ENCODE results near the gene NMRK2.

Gene NMRK2

DNA sequence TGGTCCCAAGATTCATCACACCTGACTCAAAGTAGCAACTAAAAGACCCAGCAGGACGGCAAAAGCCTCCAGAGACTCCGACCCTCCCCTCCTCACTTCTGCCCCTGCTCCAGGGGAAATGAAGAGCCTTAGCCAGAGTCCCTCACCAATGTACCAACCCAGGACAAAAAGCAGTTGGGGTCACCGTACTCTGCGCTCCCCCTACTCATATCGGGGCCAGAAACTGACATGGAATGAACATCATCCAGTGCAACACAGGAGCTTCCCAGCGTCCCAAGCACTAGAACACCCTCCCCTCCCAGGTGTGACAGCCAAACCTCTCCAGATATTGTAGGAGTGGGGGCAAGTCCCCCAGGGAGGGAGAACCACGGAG lies 50.7 kb downstream of the NMRK2 start:
- TF ChIP-seq, protein P1, sequence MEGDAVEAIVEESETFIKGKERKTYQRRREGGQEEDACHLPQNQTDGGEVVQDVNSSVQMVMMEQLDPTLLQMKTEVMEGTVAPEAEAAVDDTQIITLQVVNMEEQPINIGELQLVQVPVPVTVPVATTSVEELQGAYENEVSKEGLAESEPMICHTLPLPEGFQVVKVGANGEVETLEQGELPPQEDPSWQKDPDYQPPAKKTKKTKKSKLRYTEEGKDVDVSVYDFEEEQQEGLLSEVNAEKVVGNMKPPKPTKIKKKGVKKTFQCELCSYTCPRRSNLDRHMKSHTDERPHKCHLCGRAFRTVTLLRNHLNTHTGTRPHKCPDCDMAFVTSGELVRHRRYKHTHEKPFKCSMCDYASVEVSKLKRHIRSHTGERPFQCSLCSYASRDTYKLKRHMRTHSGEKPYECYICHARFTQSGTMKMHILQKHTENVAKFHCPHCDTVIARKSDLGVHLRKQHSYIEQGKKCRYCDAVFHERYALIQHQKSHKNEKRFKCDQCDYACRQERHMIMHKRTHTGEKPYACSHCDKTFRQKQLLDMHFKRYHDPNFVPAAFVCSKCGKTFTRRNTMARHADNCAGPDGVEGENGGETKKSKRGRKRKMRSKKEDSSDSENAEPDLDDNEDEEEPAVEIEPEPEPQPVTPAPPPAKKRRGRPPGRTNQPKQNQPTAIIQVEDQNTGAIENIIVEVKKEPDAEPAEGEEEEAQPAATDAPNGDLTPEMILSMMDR (conservative IDR thresholded peaks at IDR 0.05): no peak
- no peak for TF ChIP-seq ZFX (IDR thresholded peaks at IDR 0.05)
- H3K27ac ChIP-seq: peak overlapping the region; percentile 98

DNA sequence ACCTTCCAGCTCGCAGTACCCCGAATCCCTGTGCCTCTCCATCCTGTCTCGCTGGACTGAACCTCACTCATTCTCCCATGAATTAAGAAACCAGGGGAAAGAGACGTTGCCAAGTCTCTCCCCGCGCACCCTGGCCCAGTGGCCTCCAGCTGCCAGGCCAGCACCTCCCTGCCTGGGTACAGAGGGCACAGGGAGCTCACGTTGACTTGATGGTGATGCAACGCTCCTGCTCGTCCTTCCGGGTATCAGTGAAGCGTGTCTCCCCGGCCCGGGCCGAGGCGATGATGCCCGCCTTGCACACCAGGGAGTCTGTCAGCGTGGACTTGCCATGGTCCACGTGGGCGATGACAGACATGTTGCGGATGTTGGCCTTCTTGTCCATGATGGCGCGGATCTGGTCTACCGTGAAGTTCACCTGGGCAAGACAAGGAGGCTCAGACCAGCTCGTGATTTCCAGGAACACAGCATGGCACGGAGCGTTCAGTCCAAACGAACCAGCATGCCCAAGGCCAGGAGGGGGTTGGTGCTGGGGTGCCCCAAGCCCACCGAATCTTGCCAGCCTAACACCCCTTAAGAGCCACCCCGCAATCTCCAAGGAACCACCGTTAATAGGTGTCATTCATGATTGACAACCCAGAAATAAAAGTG lies 51.2 kb downstream of the NMRK2 start:
- no peak for TF ChIP-seq ZFX (IDR thresholded peaks at IDR 0.05)
- TF ChIP-seq, protein P1 (conservative IDR thresholded peaks at IDR 0.05): no peak
- peak overlapping the region; percentile 98 for H3K27ac ChIP-seq

DNA sequence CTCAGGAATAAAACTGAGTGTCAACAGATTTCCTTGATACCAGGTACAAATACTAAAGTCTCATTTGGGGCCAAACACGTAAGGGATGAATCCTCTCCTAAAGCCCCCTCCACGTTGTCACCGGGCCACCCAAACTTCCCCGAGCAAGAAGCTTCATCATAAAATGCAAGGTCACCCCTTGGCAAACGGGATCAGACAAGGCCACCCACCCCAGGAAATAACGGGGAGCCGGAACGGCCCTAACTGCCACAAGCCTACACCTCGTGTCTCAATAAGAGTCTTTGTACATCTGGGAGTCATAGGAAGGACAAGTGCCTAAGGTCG lies 51.7 kb downstream of the NMRK2 start:
- peak overlapping the region; percentile 98 for H3K27ac ChIP-seq
- no peak for TF ChIP-seq ZFX (IDR thresholded peaks at IDR 0.05)
- TF ChIP-seq, protein P1 (conservative IDR thresholded peaks at IDR 0.05): no peak

DNA sequence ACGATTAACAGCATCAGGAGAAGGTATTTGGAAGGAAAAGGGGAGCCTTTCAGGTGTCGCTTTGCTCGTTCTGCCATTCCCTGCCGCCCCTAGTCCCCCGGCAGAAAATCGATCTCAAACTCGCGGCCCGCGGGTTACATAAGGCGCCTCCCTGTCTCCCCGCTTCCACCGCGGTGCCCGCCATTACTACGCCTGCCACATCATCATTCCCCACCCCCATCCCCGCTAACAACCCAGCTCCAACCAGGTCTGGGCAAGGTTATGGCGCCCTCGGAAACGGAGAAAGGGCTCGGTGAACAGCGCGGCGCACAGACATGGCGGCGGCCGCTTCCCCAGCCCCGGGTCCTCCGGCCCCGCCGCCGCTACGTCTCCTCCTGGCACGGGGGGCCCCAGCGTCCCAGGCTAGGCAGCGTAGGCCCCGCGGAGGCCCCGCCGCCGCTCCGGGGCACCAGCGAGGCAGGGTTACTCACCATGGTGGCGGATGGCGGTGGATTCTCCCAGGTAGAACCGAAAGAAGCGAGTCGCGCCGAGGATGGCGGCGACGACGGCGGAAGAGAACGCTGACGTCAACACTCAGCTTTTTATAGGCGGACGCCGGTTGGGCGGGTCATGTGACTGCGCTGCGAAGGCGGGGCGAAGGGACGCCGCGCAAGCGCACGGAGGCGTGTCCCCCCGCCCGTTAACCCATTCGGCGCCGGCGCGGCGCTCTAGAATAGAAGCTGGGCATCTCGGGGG lies 52.2 kb downstream of the NMRK2 start, which contains the start of gene EEF2:
TSS of gene EEF2 (minus strand) at position 556 of the 735 bp plus-strand sequence. CDS start at position 473, 83 bp downstream.
- H3K27ac ChIP-seq: peak within 1 kb of the TSS; percentile 98
- TF ChIP-seq ZFX (IDR thresholded peaks at IDR 0.05): peak; percentile 26; the same call in 1 of the 2 replicates
- TF ChIP-seq, protein P1 (conservative IDR thresholded peaks at IDR 0.05): no peak

DNA sequence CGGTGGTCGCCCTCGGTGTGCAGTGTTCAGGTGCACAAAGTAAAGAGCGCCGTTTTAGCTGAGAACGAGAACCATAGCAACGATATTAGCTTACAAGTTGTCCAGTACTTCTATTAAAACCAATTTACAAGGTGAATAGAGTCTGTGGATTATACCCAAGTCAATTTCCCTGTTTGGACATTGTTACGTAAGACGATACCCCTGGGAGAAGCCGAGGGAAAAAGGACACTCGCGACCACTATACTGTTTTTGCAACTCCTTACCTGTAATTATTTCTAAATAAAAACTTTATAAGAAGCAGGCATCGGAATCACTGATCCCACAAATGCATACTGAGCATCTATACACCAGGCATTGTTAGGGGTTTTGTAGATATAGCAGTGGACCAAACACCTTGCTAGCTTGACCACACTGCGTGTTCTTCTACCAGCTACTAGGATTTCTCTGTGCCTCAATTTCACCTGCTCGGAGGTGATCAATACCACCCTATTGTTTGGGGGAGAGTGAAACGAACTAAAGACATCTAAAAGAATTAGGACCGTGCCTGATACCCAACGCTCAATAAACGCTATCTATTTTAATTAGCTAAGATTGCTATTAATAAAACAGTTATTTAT lies 52.9 kb downstream of the NMRK2 start:
- TF ChIP-seq, protein P1 (conservative IDR thresholded peaks at IDR 0.05): no peak
- TF ChIP-seq ZFX (IDR thresholded peaks at IDR 0.05): no peak
- H3K27ac ChIP-seq: peak overlapping the region; percentile 98

DNA sequence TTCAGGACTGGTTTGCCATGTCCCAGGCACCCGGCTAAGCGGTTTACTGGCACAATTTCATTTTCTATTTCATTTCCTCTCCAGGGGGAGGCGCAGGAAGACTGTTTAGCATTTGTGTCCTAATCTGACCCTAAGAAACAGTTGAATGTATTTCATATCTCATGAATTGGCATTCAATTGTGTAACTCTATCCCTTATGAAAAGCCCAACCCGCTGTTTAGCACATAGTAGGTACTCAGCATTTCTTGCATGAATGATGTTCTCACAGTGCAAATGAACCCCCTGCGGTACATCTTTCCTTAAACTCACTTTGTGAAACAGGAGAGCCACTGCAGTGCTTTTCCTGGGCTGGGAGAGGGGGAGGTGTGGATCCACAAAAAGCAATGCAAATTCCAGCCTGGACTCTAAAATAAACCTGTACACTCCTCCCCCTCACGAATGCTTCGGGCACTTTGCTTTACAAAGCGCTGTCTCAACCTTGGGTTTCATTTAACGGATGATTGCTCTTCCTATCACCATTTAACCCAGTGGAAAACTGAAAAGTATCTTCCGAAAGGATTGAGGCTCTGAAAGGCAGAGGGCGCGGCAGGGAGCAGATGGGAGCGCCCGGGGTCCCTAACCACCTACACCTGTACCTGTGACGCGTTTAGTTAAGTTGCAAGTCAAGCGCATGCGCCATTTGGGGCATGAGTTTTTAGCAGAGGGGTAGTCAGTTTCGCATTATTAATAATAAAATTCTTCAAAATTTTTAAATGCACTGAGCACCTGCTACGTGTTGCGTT lies 53.6 kb downstream of the NMRK2 start:
- TF ChIP-seq, protein P1 (conservative IDR thresholded peaks at IDR 0.05): peak; percentile 83
- no peak for TF ChIP-seq ZFX (IDR thresholded peaks at IDR 0.05)
- H3K27ac ChIP-seq: peak overlapping the region; percentile 98

Data from C4-2B (cell line).